OCI-LY1 (cell line): ENCODE measurements around the gene THSD8.
A peak's percentile ranks its signal among the peaks of the same experiment; 100 is the strongest.

Experiments
- H2AFZ ChIP-seq: fragments of 200-600 bp; sonication (generic), shearing (Covaris generic); 2 replicates; pipeline ENCODE4 v1.6.0; 2014; ENCODE audit warnings: antibody characterized with exemption, mild to moderate bottlenecking, low read length
- H3F3A ChIP-seq: fragments of 200-600 bp; sonication (generic), shearing (Covaris generic); 2 replicates; pipeline ENCODE4 v1.6.0; 2014; ENCODE audit warnings: mild to moderate bottlenecking, antibody characterized with exemption, low read length, moderate library complexity; ENCODE audit not compliant: insufficient read depth
- H3K27ac ChIP-seq: fragments of 200-600 bp; sonication (generic); 2 replicates; pipeline ENCODE4 v1.5.1; 2014; ENCODE audit warnings: low read length, mixed run types, mild to moderate bottlenecking, low read depth; ENCODE audit not compliant: poor library complexity, severe bottlenecking
- H3K27me3 ChIP-seq: fragments of 200-600 bp; sonication (generic); 2 replicates; pipeline ENCODE4 v1.6.0; 2014; ENCODE audit warnings: antibody characterized with exemption, mild to moderate bottlenecking, low read length, moderate library complexity; ENCODE audit not compliant: insufficient read depth
- H3K36me3 ChIP-seq: fragments of 200-600 bp; sonication (generic); 2 replicates; pipeline ENCODE4 v1.6.1; 2014; ENCODE audit warnings: mild to moderate bottlenecking, antibody characterized with exemption, low read length, moderate library complexity, mixed read lengths; ENCODE audit not compliant: insufficient read depth
- H3K4me1 ChIP-seq: fragments of 200-600 bp; sonication (generic); 2 replicates; pipeline ENCODE4 v1.5.1; 2014; ENCODE audit warnings: mild to moderate bottlenecking, low read length, moderate library complexity; ENCODE audit not compliant: insufficient read depth, severe bottlenecking
- H3K4me2 ChIP-seq: fragments of 200-600 bp; sonication (generic), shearing (Covaris generic); 2 replicates; pipeline ENCODE4 v1.6.1; 2014; ENCODE audit warnings: low read length
- H3K4me3 ChIP-seq: fragments of 200-600 bp; sonication (generic); 2 replicates; pipeline ENCODE4 v1.5.1; 2014; ENCODE audit warnings: low read length, low read depth, mild to moderate bottlenecking, mixed read lengths; ENCODE audit not compliant: poor library complexity, severe bottlenecking
- H3K79me2 ChIP-seq: fragments of 200-600 bp; shearing (Covaris generic); 2 replicates; pipeline ENCODE4 v1.6.1; 2016; ENCODE audit warnings: mixed run types, low read length, mixed read lengths; ENCODE audit not compliant: insufficient read depth
- H3K9ac ChIP-seq: fragments of 200-600 bp; sonication (generic), shearing (Covaris generic); 2 replicates; pipeline ENCODE4 v1.6.1; 2014; ENCODE audit warnings: mild to moderate bottlenecking, low read length, mixed read lengths
- H3K9me2 ChIP-seq: fragments of 200-600 bp; sonication (generic), shearing (Covaris generic); 2 replicates; pipeline ENCODE4 v1.6.1; 2014; ENCODE audit warnings: low read depth, mild to moderate bottlenecking, low read length, mixed read lengths
- H3K9me3 ChIP-seq: fragments of 200-600 bp; shearing (Covaris generic); 2 replicates; pipeline ENCODE4 v1.6.1; 2014; ENCODE audit warnings: low read length, mixed read lengths
- H4K20me1 ChIP-seq: fragments of 200-600 bp; sonication (generic), shearing (Covaris generic); 2 replicates; pipeline ENCODE4 v1.6.0; 2016; ENCODE audit warnings: mild to moderate bottlenecking, low read length; ENCODE audit not compliant: insufficient read depth
- EZH2 ChIP-seq: fragments of 200-600 bp; sonication (generic), shearing (Covaris generic); IDR thresholded peaks from 2 replicates; pipeline ENCODE4 v1.8.0; 2017; ENCODE audit warnings: borderline replicate concordance, mixed run types, mild to moderate bottlenecking, antibody characterized with exemption, low read length, moderate library complexity, mixed read lengths
- TF ChIP-seq, protein P1 (sequence below): fragments of 200-600 bp; sonication (generic), shearing (Covaris generic); IDR thresholded peaks from 2 replicates; pipeline ENCODE4 v1.5.1; 2017; ENCODE audit warnings: mild to moderate bottlenecking, antibody characterized with exemption, low read length, moderate library complexity, mixed read lengths

THSD8 gene

GRCh38 chr19:12767666-12768065, 34.2 kb upstream of the THSD8 start:
- Histone ChIP-seq H3F3A (no peaks in the 10 kb centered on the region), H3K36me3 (0 out of 2 replicates have a peak, but pooled peaks cover 6% of the 10 kb centered on the region), H3K79me2 (no peaks in the 10 kb centered on the region), H3K9ac (no peak overlapping the region), H3K9me2 (no peaks in the 10 kb centered on the region), H3K27ac (no peak overlapping the region), H3K9me3 (no peaks in the 10 kb centered on the region), H3K27me3 (no peaks in the 10 kb centered on the region), H3K4me1 (peaks cover 12% of the 10 kb centered on the region), H2AFZ (no peak overlapping the region), H3K4me2 (no peak overlapping the region), H4K20me1 (no peaks in the 10 kb centered on the region), H3K4me3 (no peak overlapping the region)
- TF ChIP-seq EZH2 = no peak
- TF ChIP-seq, protein P1, sequence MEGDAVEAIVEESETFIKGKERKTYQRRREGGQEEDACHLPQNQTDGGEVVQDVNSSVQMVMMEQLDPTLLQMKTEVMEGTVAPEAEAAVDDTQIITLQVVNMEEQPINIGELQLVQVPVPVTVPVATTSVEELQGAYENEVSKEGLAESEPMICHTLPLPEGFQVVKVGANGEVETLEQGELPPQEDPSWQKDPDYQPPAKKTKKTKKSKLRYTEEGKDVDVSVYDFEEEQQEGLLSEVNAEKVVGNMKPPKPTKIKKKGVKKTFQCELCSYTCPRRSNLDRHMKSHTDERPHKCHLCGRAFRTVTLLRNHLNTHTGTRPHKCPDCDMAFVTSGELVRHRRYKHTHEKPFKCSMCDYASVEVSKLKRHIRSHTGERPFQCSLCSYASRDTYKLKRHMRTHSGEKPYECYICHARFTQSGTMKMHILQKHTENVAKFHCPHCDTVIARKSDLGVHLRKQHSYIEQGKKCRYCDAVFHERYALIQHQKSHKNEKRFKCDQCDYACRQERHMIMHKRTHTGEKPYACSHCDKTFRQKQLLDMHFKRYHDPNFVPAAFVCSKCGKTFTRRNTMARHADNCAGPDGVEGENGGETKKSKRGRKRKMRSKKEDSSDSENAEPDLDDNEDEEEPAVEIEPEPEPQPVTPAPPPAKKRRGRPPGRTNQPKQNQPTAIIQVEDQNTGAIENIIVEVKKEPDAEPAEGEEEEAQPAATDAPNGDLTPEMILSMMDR = no peak

DNA sequence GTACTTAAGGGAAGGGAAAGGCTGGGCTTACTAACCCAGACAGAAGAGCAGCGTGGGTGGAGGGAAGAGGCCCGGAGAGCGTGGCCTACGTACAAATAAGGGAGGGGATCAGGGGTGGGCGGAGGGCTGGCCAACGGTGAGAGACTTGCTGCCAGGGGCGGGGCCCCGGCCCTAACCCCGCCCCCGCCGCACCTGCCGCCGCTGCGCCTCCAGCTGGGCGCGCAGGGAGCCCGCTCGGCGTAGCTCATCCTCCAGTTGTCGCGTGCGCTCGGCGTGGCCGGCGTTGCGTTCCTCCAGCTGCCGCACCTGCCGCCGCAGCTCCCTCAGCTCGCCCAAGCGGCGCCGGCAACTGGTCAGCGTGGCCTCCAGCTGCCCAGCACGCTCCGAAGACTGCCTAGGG, 32.2 kb upstream of the THSD8 start:
- Histone ChIP-seq H3K4me3 (peak overlapping the region; percentile 5), H3K9ac (no peak overlapping the region; the same call in 1 of the 2 replicates), H3F3A (peaks cover 7% of the 10 kb centered on the region; the same call in 1 of the 2 replicates), H3K27ac (no peak overlapping the region), H3K4me2 (peak overlapping the region; percentile 46), H3K36me3 (no peaks in the 10 kb centered on the region), H3K9me3 (no peaks in the 10 kb centered on the region), H3K4me1 (peaks cover 15% of the 10 kb centered on the region), H2AFZ (no peak overlapping the region), H3K27me3 (no peaks in the 10 kb centered on the region), H3K9me2 (no peaks in the 10 kb centered on the region), H4K20me1 (no peaks in the 10 kb centered on the region), H3K79me2 (no peaks in the 10 kb centered on the region)
- TF ChIP-seq, protein P1 = no peak
- no peak for TF ChIP-seq EZH2

DNA sequence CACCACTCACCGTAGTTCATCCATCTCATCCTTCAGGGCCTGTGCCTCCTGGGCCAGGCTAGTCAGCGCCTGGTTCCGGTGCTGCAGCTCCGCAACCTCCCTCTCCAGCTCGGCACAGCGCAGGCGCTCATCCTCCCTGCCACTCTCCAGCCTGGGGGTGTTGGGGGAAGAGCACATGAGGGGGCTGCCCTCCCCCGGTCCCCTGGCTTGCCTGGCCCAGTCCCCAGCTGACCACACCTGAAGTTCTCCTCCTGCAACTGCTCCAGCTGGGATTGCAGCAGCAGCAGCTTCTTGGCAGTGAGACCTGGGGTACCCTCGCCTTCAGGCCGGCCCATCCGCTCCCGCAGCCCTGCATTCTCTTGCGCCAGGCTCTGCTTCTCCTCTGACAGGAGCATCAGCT, 30.9 kb upstream of the THSD8 start:
- H3K27ac ChIP-seq = no peak overlapping the region
- H3K4me2 ChIP-seq = no peak overlapping the region
- no peaks in the 10 kb centered on the region for H3K27me3 ChIP-seq
- TF ChIP-seq EZH2 = no peak
- TF ChIP-seq, protein P1 = no peak
- H3F3A ChIP-seq = peaks cover 7% of the 10 kb centered on the region; the same call in 1 of the 2 replicates
- no peaks in the 10 kb centered on the region for H3K79me2 ChIP-seq
- H2AFZ ChIP-seq = no peak overlapping the region
- H3K9me3 ChIP-seq = no peaks in the 10 kb centered on the region
- no peaks in the 10 kb centered on the region for H3K36me3 ChIP-seq
- H3K9ac ChIP-seq = no peak overlapping the region
- H3K4me1 ChIP-seq = peaks cover 20% of the 10 kb centered on the region
- H3K4me3 ChIP-seq = no peak overlapping the region
- no peaks in the 10 kb centered on the region for H3K9me2 ChIP-seq
- no peaks in the 10 kb centered on the region for H4K20me1 ChIP-seq
